Erythroblast (primary cell): ENCODE results near the gene STK4.

ENCODE experiments used
- GATA1 ChIP-seq: IDR thresholded peaks from 2 replicates; pipeline ENCODE4 v1.6.1; 2011; ENCODE audit warnings: low read depth, mild to moderate bottlenecking, control low read depth, low read length, moderate library complexity
- POLR2A ChIP-seq: IDR thresholded peaks from 2 replicates; pipeline ENCODE4 v1.6.1; 2011; ENCODE audit warnings: mild to moderate bottlenecking, low read length

DNA sequence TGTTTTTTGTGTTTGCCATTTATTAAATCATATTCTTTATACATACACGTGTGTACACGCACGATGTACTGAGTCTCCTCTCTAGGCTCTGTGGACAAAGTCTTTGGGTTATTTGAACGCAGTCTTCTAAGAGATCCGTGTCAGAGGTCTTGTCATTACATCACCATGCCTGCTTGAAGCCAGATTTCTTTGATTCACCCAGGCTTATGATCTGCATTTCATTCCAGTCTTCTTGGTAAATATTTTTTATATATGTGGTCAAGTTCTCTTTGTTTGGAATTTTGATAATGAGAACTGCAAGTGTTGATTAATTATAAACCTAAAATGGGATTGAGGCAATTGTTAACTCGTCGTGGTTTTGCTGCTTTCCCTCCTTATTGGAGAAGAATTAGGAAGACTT, 100.1 kb downstream of the STK4 start:
- no peak for TF ChIP-seq POLR2A
- TF ChIP-seq GATA1, result no peak
